OCI-LY7 (cell line): ENCODE results near the gene MOGAT1. TPM values are rescaled to one million over a fixed set of nuclear protein-coding genes. Genes with fewer than 3 reads are reported as not detected.

ENCODE experiments used
- BruUV-seq: library from RNA; stranded (reverse); fragments of 400-500 nt; replicated peaks from 2 replicates; lab custom pipeline; 2021; lab: Mats Ljungman, UMichigan
- CTCF ChIA-PET: fragments of 300-600 bp; sonication (Branson Sonifier 250); formaldehyde crosslinking; loops from one replicate; lab custom pipeline; 2022; ENCODE audit warnings: antibody characterized with exemption; ENCODE audit not compliant: unreplicated experiment; lab: Charles Lee
- POLR2A ChIA-PET: fragments of 300-600 bp; sonication (Branson Sonifier 250); formaldehyde crosslinking; loops from one replicate; lab custom pipeline; 2022; ENCODE audit warnings: antibody characterized with exemption; lab: Charles Lee
- DNase-seq: peaks from one replicate; pipeline ENCODE4 v3.0.0-alpha.2; 2015; ENCODE audit warnings: low spot score
- H2AFZ ChIP-seq: fragments of 200-600 bp; sonication (generic), shearing (Covaris generic); 2 replicates; pipeline ENCODE4 v1.6.1; 2014; ENCODE audit warnings: mild to moderate bottlenecking, antibody characterized with exemption, low read length, moderate library complexity
- H3K27ac ChIP-seq: fragments of 200-600 bp; sonication (generic); 2 replicates; pipeline ENCODE4 v1.5.1; 2014; ENCODE audit warnings: mixed run types, low read depth, mild to moderate bottlenecking, moderate library complexity, low read length, inconsistent platforms; ENCODE audit not compliant: poor library complexity, severe bottlenecking
- H3K36me3 ChIP-seq: fragments of 200-600 bp; sonication (generic); 2 replicates; pipeline ENCODE4 v1.6.1; 2014; ENCODE audit warnings: mild to moderate bottlenecking, antibody characterized with exemption, low read length, moderate library complexity, mixed read lengths; ENCODE audit not compliant: insufficient read depth
- H3K4me1 ChIP-seq: fragments of 200-600 bp; sonication (generic); 2 replicates; pipeline ENCODE4 v1.5.1; 2014; ENCODE audit warnings: mild to moderate bottlenecking, low read length; ENCODE audit not compliant: insufficient read depth, poor library complexity, severe bottlenecking
- H3K4me2 ChIP-seq: fragments of 200-600 bp; sonication (generic); 2 replicates; pipeline ENCODE4 v1.6.1; 2014; ENCODE audit warnings: mild to moderate bottlenecking, low read length
- H3K4me3 ChIP-seq: fragments of 200-600 bp; sonication (generic); 2 replicates; pipeline ENCODE4 v1.5.1; 2014; ENCODE audit warnings: mild to moderate bottlenecking, low read depth, low read length; ENCODE audit not compliant: poor library complexity, severe bottlenecking
- H3K79me2 ChIP-seq: fragments of 200-600 bp; sonication (generic); 2 replicates; pipeline ENCODE4 v1.6.1; 2016; ENCODE audit warnings: low read depth, mild to moderate bottlenecking, low read length, moderate library complexity, mixed read lengths; ENCODE audit not compliant: insufficient read depth
- H3K9me2 ChIP-seq: fragments of 200-600 bp; sonication (generic); 2 replicates; pipeline ENCODE4 v1.6.1; 2016; ENCODE audit warnings: mild to moderate bottlenecking, low read length, mixed read lengths; ENCODE audit not compliant: insufficient read depth
- H3K9me3 ChIP-seq: fragments of 200-600 bp; sonication (generic); 2 replicates; pipeline ENCODE4 v1.6.1; 2014; ENCODE audit warnings: mild to moderate bottlenecking, mixed run types, low read length, mixed read lengths
- H4K20me1 ChIP-seq: fragments of 200-600 bp; sonication (generic); 2 replicates; pipeline ENCODE4 v1.6.1; 2014; ENCODE audit warnings: mild to moderate bottlenecking, antibody characterized with exemption, low read length, moderate library complexity, mixed read lengths; ENCODE audit not compliant: insufficient read depth
- CTCF ChIP-seq: fragments of 200-600 bp; sonication (generic); conservative IDR thresholded peaks from 2 replicates; pipeline ENCODE4 v1.5.1; 2014; ENCODE audit warnings: mild to moderate bottlenecking, antibody characterized with exemption, low read length, moderate library complexity, mixed read lengths
- EZH2phosphoT487 ChIP-seq: fragments of 200-600 bp; sonication (generic); IDR thresholded peaks from 2 replicates; pipeline ENCODE4 v1.6.1; 2018; ENCODE audit warnings: low read depth, borderline replicate concordance, mild to moderate bottlenecking, mixed run types, antibody characterized with exemption, low read length, moderate library complexity, mixed read lengths
- intact Hi-C: fragments of 100-400 bp; cut with micrococcal nuclease; formaldehyde crosslinking; loops from one replicate; pipeline ENCODE4 v1.10.0; 2022; ENCODE audit not compliant: unreplicated experiment
- total RNA-seq, 2 experiments: library from RNA; depleted of rRNA in 1 of 2; stranded (reverse); fragments of >200 nt in 1 of 2; shearing (Covaris generic) in 1 of 2; gene quantifications; 2 replicates each; pipeline ENCODE4 v1.2.3, GENCODE V29; 2014 to 2022

Gene MOGAT1
- total RNA-seq, 2 experiments from 2014 or later, result not detected

- BruUV-seq, result no TSS peak
- no peak overlapping the region for H3K27ac ChIP-seq
- CTCF ChIA-PET, result no interaction called here
- peaks cover 5% of the 10 kb centered on the region; the same call in 1 of the 2 replicates for H3K9me3 ChIP-seq
- no peaks in the 10 kb centered on the region for H3K9me2 ChIP-seq
- H3K4me3 ChIP-seq, result no peak overlapping the region
- no peaks in the 10 kb centered on the region for H3K36me3 ChIP-seq
- no peak overlapping the region for H3K4me2 ChIP-seq
- H4K20me1 ChIP-seq, result no peaks in the 10 kb centered on the region
- H3K79me2 ChIP-seq, result no peaks in the 10 kb centered on the region
- no peak overlapping the region for H2AFZ ChIP-seq
- H3K4me1 ChIP-seq, result peaks cover 6% of the 10 kb centered on the region
- DNase-seq, result no peak
- intact Hi-C loops, result no loop called here
- TF ChIP-seq EZH2phosphoT487 (no peak), CTCF (no peak)
- POLR2A ChIA-PET, result interaction anchor here (0.6 to 1.2 kb wide), 3 partner anchors 10 to 82 kb away, joined by 3 read pairs; no protein-coding TSS in a partner anchor
Observed at GRCh38 chr2:222747526-222748160, 76.2 kb downstream of the MOGAT1 start.

- ChIA-PET CTCF (interaction anchor here (1.6 kb wide), 1 partner anchor 12 kb away, joined by 4 read pairs; no protein-coding TSS in a partner anchor), POLR2A (interaction anchor here (0.6 to 1.9 kb wide), 9 partner anchors 10 to 112 kb away, joined by 3 to 7 read pairs (median 3); no protein-coding TSS in a partner anchor)
- Histone ChIP-seq H3K4me3 (no peak overlapping the region), H3K9me2 (no peaks in the 10 kb centered on the region), H3K4me2 (no peak overlapping the region), H3K9me3 (peaks cover 5% of the 10 kb centered on the region; the same call in 1 of the 2 replicates), H3K27ac (no peak overlapping the region), H3K36me3 (no peaks in the 10 kb centered on the region), H4K20me1 (no peaks in the 10 kb centered on the region), H2AFZ (no peak overlapping the region), H3K4me1 (peaks cover 6% of the 10 kb centered on the region), H3K79me2 (no peaks in the 10 kb centered on the region)
- TF ChIP-seq EZH2phosphoT487, result no peak
- no peak for TF ChIP-seq CTCF
- no TSS peak for BruUV-seq
- no peak for DNase-seq
- intact Hi-C loops, result no loop called here
Observed at GRCh38 chr2:222750533-222750932, 79.1 kb downstream of the MOGAT1 start.

DNA sequence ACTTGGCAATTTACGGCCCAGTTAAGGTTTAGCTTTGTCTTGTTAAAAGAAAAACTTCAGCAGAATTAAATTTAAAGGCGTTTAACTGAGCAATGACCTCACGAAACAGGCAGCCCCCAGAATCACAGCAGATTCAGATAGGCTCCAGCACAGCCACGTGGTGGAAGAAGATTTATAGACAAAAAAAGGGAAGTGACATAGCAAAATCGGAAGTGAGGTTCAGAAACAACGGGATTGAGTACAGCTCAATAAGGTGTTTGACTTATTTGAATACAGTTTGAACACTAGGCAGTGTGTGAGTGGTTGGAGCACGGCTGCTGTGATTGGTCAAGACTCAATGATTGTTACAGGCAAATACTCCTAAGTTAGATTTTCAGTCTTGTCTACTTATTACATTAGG is 79.8 kb downstream of the MOGAT1 start:
- POLR2A ChIA-PET, result interaction anchor here (0.7 to 1.9 kb wide), 7 partner anchors 9 to 111 kb away, joined by 3 to 7 read pairs (median 3); no protein-coding TSS in a partner anchor
- no TSS peak for BruUV-seq
- intact Hi-C loops, result no loop called here
- Histone ChIP-seq H3K27ac (no peak overlapping the region), H3K4me3 (no peak overlapping the region), H3K4me1 (peaks cover 6% of the 10 kb centered on the region), H3K36me3 (no peaks in the 10 kb centered on the region), H3K9me2 (no peaks in the 10 kb centered on the region), H2AFZ (peak overlapping the region; percentile 86), H3K9me3 (peaks cover 5% of the 10 kb centered on the region; the same call in 1 of the 2 replicates), H3K4me2 (no peak overlapping the region), H4K20me1 (no peaks in the 10 kb centered on the region), H3K79me2 (no peaks in the 10 kb centered on the region)
- CTCF ChIA-PET, result no interaction called here
- TF ChIP-seq EZH2phosphoT487 (no peak), CTCF (no peak)
- DNase-seq, result peak; percentile 43
